Prostate gland (tissue), 2 donors: Measurements from ENCODE around the gene SORT1. TPM values are rescaled to one million over a fixed set of nuclear protein-coding genes. Genes with fewer than 3 reads are reported as not detected.
A peak's percentile ranks its signal among the peaks of the same experiment; 100 is the strongest.

Experiments
- DNase-seq: peaks from one replicate; pipeline ENCODE4 v3.0.0-alpha.2; 2019; ENCODE audit warnings: low spot score
- H3K27ac ChIP-seq, 2 donors: fragments of 200-600 bp; sonication (generic); 2 replicates each; pipeline ENCODE4 v1.5.1; 2017 to 2019
- H3K27me3 ChIP-seq: fragments of 200-600 bp; sonication (generic); replicated peaks from 2 replicates; pipeline ENCODE4 v1.5.1; 2019; ENCODE audit not compliant: insufficient read depth
- H3K36me3 ChIP-seq, 2 donors: fragments of 200-600 bp; sonication (generic); 1 replicate in 1 of 2; 2 replicates in 1 of 2; pipeline versions ENCODE4 v1.5.1 to v1.8.1; 2017 to 2019
- H3K4me1 ChIP-seq: fragments of 200-600 bp; sonication (generic); replicated peaks from 2 replicates; pipeline ENCODE4 v1.5.1; 2019
- H3K4me3 ChIP-seq, 2 donors: fragments of 200-600 bp; sonication (generic); 2 replicates each; pipeline ENCODE4 v1.5.1; 2017 to 2019
- H3K9me3 ChIP-seq: fragments of 200-600 bp; sonication (generic); 2 replicates; pipeline ENCODE4 v1.5.1; 2017
- POLR2A ChIP-seq: fragments of 450-650 bp; IDR thresholded peaks from one replicate; pipeline ENCODE4 v1.6.1; 2016; ENCODE audit warnings: antibody characterized with exemption, mild to moderate bottlenecking
- POLR2AphosphoS5 ChIP-seq: sonication (generic); formaldehyde crosslinking; IDR thresholded peaks from one replicate; pipeline ENCODE4 v1.6.1; 2017; ENCODE audit warnings: antibody characterized with exemption
- WGBS: methylation state at CpG from one replicate; pipeline ENCODE4 v1.1.5; 2018; 5-methylcytosine and 5-hydroxymethylcytosine counted together
- intact Hi-C: fragments of 100-400 bp; cut with DNase I; formaldehyde crosslinking; loops from one replicate; pipeline ENCODE4 v1.14.2; 2022
- total RNA-seq, 2 donors: library from RNA; depleted of rRNA; stranded (reverse); fragments of >200 nt; gene quantifications; one replicate each; pipeline ENCODE4 v1.1.0, GENCODE V29; 2016
- TF ChIP-seq, protein P1 (sequence below), 4 experiments: fragments of 200-600 bp in 2 of 4; fragments of 450-650 bp in 2 of 4; sonication (generic) in 2 of 4; IDR thresholded peaks; 1 replicate in 3 of 4; 2 replicates in 1 of 4; pipeline ENCODE4 v1.5.1; 2016 to 2019; ENCODE audit warnings: antibody characterized with exemption in 4 of 4, mild to moderate bottlenecking in 2 of 4, moderate library complexity in 2 of 4

Gene SORT1
- total RNA-seq, 2 donors from 2014 or later: 34.0 to 164 TPM

DNA sequence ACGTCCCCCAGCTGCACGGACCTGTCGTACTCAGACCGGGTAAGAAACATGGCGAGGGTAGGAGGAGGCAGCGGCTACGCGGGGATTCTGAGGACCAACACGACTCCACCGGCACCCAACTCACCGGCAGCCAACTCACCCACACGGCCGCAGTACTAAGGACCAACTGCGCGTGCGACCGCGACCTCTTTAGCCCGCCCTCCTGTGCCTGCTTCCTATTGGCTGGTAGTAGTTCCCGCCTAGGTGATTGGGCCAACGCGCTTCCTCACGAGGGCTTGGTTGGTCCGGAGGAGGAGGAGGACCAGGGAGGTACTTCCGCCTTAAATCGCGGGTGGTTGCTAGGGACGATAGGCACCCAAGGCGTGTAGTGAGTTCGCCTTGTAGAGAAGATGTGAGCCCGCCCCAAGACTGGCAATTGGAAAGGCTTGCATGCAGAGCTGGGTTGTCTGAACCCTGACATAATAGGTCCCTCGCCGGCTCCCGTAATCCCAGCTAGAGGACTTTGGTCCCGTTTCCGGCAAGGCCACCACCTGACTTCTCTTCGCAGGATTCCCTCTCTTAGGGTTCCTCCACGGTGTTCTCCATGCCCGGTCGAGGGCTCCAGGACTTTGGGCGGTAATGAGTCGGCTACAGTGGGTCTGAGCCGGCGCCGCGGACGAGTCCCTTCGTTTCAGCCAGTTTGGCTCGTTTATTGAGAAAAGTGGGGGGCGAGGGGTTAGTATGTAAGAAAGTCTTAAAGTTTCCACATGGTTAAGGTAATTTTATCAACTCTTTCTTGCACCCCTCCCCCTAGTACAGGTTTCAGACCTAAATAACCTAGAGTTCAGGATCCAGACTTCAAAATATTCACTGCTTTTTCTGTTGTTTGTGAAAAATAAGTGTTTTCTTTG lies 28.8 kb upstream of the SORT1 start, which contains the start of gene PSMA5:
TSS of gene PSMA5 (minus strand) at position 168 of the 890 bp plus-strand sequence. CDS start at position 50, 118 bp downstream.
- H3K9me3 ChIP-seq: no peaks in the 10 kb centered on the region
- peaks cover 0 to 2% of the 10 kb centered on the region in 2 donors for H3K36me3 ChIP-seq
- intact Hi-C loops: loop anchor here (10.0 kb wide), 1 partner anchor 108 kb away; the partner anchor contains the start of gene GPR61
- H3K4me3 ChIP-seq: peak within 1 kb of the TSS; percentile 74 to 84
- peak within 1 kb of the TSS; percentile 72 to 73 for H3K27ac ChIP-seq
- TF ChIP-seq POLR2AphosphoS5: peak; percentile 96
- TF ChIP-seq, protein P1, sequence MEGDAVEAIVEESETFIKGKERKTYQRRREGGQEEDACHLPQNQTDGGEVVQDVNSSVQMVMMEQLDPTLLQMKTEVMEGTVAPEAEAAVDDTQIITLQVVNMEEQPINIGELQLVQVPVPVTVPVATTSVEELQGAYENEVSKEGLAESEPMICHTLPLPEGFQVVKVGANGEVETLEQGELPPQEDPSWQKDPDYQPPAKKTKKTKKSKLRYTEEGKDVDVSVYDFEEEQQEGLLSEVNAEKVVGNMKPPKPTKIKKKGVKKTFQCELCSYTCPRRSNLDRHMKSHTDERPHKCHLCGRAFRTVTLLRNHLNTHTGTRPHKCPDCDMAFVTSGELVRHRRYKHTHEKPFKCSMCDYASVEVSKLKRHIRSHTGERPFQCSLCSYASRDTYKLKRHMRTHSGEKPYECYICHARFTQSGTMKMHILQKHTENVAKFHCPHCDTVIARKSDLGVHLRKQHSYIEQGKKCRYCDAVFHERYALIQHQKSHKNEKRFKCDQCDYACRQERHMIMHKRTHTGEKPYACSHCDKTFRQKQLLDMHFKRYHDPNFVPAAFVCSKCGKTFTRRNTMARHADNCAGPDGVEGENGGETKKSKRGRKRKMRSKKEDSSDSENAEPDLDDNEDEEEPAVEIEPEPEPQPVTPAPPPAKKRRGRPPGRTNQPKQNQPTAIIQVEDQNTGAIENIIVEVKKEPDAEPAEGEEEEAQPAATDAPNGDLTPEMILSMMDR (IDR thresholded peaks at IDR 0.05): peak in 1 of 4 experiments; percentile 5
- TF ChIP-seq POLR2A: peak; percentile 68
- H3K27me3 ChIP-seq: no peaks in the 10 kb centered on the region
- DNase-seq: peak; percentile 98
- under 1% methylated on average over 40 of the region's 50 CpGs for WGBS
- H3K4me1 ChIP-seq: peaks cover 8% of the 10 kb centered on the region

DNA sequence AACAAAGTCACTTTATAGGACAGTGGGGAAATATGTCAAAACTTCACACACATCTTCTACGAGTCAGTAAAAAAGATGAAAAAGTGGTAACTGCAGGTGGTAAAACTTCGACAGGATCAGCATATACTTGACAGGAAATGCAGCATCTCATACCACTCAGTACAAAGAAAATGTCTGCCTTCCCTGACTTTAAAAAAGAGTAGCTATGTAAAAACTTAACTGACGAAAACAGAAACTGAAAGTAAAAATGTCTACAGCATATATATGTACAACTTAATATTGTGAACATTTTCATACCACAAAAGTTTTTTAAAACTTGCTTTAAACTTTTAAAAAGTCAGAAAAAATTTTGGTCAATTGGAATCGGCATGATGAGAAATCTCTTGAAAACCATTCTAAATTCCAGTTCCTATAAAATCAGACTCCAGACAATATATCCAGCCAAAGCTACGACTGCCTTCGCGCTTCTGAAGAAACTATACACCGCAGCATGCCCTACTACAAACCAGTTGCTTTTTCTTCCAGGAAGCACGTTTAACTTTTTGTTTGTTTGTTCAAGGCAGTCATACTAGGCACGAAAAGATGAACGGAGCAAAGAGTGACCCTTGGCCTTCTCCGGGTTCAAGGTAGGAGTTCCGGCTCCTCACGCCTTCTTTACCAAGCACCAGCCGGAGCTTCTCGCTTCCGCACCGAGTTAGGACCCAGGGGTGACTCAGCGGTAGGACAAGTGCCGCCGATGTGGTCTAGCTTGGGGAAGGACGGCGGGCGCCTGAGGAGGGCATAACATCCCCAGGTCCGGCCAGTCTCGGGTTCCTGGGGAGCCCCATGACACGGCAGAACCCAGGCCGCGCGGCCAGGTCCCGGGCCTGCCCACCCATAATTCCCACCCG lies 27.9 kb upstream of the SORT1 start:
- intact Hi-C loops: loop anchor here (10.0 kb wide), 1 partner anchor 109 kb away; the partner anchor contains the start of gene GPR61
- no peak for DNase-seq
- no peak for TF ChIP-seq POLR2A
- TF ChIP-seq POLR2AphosphoS5: no peak
- TF ChIP-seq, protein P1 (IDR thresholded peaks at IDR 0.05): no peak

DNA sequence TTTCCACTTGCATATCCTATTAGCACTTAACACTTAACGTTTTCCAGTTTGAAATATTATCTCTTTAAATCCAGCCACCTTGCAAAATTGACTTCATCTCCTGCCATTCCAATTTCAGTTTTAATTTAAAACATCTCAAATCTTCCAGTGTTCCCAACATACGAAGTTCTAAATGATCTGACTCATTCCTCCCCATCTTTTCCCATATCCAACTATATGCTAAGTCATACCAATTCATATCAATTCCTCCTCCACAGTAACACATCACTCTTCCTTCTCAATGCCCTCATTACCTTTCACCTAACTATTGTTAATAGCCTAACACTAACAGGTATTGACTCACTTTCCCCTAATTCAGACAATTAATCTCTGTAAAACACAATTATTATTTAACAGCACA lies 25.8 kb upstream of the SORT1 start:
- intact Hi-C loops: loop anchor here (10.0 kb wide), 1 partner anchor 111 kb away; the partner anchor contains the start of gene GPR61
- Histone ChIP-seq H3K4me1 (peaks cover 8% of the 10 kb centered on the region), H3K9me3 (no peaks in the 10 kb centered on the region), H3K27ac (no peak overlapping the region), H3K36me3 (peaks cover 0 to 2% of the 10 kb centered on the region in 2 donors), H3K4me3 (no peak overlapping the region), H3K27me3 (no peaks in the 10 kb centered on the region)
- TF ChIP-seq, protein P1 (IDR thresholded peaks at IDR 0.05): no peak
- TF ChIP-seq POLR2A: no peak
- TF ChIP-seq POLR2AphosphoS5: no peak
- no peak for DNase-seq
- 67% methylated on average over 2 of the region's 2 CpGs for WGBS

More for the DNA sequence above, 27.9 kb upstream of the SORT1 start:
- Histone ChIP-seq H3K27ac (peak overlapping the region; percentile 72 to 73), H3K4me1 (peaks cover 8% of the 10 kb centered on the region), H3K36me3 (peaks cover 0 to 2% of the 10 kb centered on the region in 2 donors), H3K9me3 (no peaks in the 10 kb centered on the region), H3K27me3 (no peaks in the 10 kb centered on the region), H3K4me3 (peak overlapping the region; percentile 74 to 84)
- 1% methylated on average over 26 of the region's 32 CpGs for WGBS

DNA sequence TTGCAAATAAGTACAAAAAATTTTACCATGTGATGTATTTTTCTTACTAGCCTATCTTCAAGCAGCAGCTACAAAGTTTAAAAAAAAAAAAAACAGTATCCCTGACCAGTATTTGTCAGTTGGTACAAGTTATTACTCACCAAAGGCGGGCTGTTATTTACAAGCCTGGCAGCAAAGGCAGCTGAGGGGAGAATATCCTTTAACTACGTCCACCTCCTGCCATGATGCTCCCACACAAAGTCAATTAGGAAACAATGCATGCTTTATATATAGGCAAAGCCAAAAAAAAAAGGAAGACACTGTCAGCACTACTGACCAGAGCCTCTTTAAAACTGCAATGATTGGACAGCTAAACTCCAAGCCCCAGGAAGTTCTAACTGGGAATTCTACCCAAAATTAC lies 14.8 kb upstream of the SORT1 start:
- no peak for DNase-seq
- Histone ChIP-seq H3K36me3 (peaks cover 8% of the 10 kb centered on the region in 2 donors), H3K4me3 (no peak overlapping the region), H3K4me1 (no peaks in the 10 kb centered on the region), H3K27ac (no peak overlapping the region), H3K9me3 (no peaks in the 10 kb centered on the region), H3K27me3 (no peaks in the 10 kb centered on the region)
- 58% methylated on average over 2 of the region's 2 CpGs for WGBS
- no peak for TF ChIP-seq POLR2A
- TF ChIP-seq, protein P1 (IDR thresholded peaks at IDR 0.05): no peak
- TF ChIP-seq POLR2AphosphoS5: no peak
- intact Hi-C loops: no loop called here
